Thoracic aorta endothelial cell (primary cell): ENCODE results near the gene OPN1MW3. TPM values are rescaled to one million over a fixed set of nuclear protein-coding genes. Genes with fewer than 3 reads are reported as not detected.

Experiments used
- total RNA-seq: library from RNA; depleted of rRNA; stranded (reverse); fragments of >200 nt; gene quantifications from 2 replicates; pipeline ENCODE4 v1.2.3, GENCODE V29; 2012

The OPN1MW3 gene
- not detected in 2 replicates for total RNA-seq

GRCh38 chrX:154257282-154257681 is at the start of gene OPN1MW3:
Gene OPN1MW3, plus strand, starts transcription at chrX:154257582. Its CDS starts 38 bp downstream, at chrX:154257620.

DNA sequence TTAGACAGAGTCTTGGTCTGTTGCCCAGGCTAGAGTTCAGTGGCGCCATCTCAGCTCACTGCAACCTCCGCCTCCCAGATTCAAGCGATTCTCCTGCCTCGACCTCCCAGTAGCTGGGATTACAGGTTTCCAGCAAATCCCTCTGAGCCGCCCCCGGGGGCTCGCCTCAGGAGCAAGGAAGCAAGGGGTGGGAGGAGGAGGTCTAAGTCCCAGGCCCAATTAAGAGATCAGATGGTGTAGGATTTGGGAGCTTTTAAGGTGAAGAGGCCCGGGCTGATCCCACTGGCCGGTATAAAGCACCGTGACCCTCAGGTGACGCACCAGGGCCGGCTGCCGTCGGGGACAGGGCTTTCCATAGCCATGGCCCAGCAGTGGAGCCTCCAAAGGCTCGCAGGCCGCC is 37.9 kb upstream of the OPN1MW3 start, which contains the start of gene OPN1MW2:
OPN1MW2 (plus strand) TSS at position 301 of the 400 bp plus-strand sequence; CDS start at position 361, 60 bp downstream.

GRCh38 chrX:154294791-154295574 is 37.6 kb downstream of the OPN1MW3 start, which contains the start of gene TEX28:
Gene TEX28, minus strand, starts transcription at chrX:154295124. Its CDS starts 3,007 bp downstream, at chrX:154292117.

DNA sequence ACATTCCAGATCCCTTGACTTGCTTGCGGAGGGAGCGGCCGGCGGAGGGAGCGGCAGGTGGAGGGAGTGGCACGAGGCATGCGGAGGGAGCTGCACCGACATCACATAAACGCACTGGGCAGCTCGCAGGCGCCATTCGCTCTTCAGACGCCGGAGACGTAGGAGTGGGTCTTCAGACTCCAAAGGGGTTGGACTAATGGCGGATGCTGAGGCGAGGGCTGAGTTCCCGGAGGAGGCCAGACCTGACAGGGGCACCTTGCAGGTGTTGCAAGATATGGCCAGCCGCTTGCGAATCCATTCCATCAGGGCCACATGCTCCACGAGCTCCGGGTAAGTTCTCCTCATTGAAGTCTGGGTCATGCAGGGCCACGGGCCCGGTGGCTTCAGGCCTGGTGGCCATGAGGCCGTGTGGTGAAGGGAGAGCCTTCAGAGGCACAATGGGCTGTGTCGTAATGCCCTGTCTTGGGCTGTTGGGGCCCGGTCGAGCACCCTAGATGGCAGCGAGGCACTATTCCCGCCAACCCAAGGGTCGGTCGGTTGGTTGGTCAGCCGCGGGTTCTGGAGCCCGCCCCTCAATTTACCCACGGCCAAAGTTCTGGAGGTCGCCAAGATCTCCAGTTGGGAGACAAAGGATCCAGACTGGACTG is 38.4 kb downstream of the OPN1MW3 start, which contains the start of gene TKTL1:
TKTL1 (plus strand) TSS at position 132 of the 647 bp plus-strand sequence; CDS start at position 197, 65 bp downstream.

Other genes with a start within 250 kb of the OPN1MW3 start
- gene IRAK1, start 237.7 kb upstream of the OPN1MW3 start, total RNA-seq, result 72.7 and 88.6 TPM in 2 replicates
- gene MECP2, start 159.9 kb upstream of the OPN1MW3 start, total RNA-seq, result 32.8 and 34.7 TPM in 2 replicates
- gene OPN1LW, start 113.3 kb upstream of the OPN1MW3 start, total RNA-seq, result not detected in 2 replicates
- gene OPN1MW, start 75.0 kb upstream of the OPN1MW3 start, total RNA-seq, result not detected in 2 replicates
- gene OPN1MW2, start 37.8 kb upstream of the OPN1MW3 start, total RNA-seq, result not detected in 2 replicates
- gene TEX28, start 37.5 kb downstream of the OPN1MW3 start, total RNA-seq, result not detected in 2 replicates
- under 0.01 TPM in 1 of 2 replicates, not detected in the other for gene TKTL1, start 38.2 kb downstream of the OPN1MW3 start, total RNA-seq
- gene FLNA, start 117.1 kb downstream of the OPN1MW3 start, total RNA-seq, result 1,397 and 1,424 TPM in 2 replicates
- 32.3 and 38.3 TPM in 2 replicates for gene EMD, start 121.7 kb downstream of the OPN1MW3 start, total RNA-seq
- gene RPL10, start 140.8 kb downstream of the OPN1MW3 start, total RNA-seq, result 2,059 and 2,767 TPM in 2 replicates
- gene DNASE1L1, start 151.7 kb downstream of the OPN1MW3 start, total RNA-seq, result 72.6 and 76.0 TPM in 2 replicates
- gene TAFAZZIN, start 154.0 kb downstream of the OPN1MW3 start, total RNA-seq, result 19.4 and 23.1 TPM in 2 replicates
- gene ATP6AP1, start 171.1 kb downstream of the OPN1MW3 start, total RNA-seq, result 65.6 and 70.3 TPM in 2 replicates
- gene GDI1, start 179.6 kb downstream of the OPN1MW3 start, total RNA-seq, result 76.2 and 88.4 TPM in 2 replicates
- 30.4 and 43.2 TPM in 2 replicates for gene FAM50A, start 186.6 kb downstream of the OPN1MW3 start, total RNA-seq
- 8.4 and 13.8 TPM in 2 replicates for gene PLXNA3, start 200.7 kb downstream of the OPN1MW3 start, total RNA-seq
- 8.5 and 12.9 TPM in 2 replicates for gene LAGE3, start 221.7 kb downstream of the OPN1MW3 start, total RNA-seq
- 32.4 and 32.8 TPM in 2 replicates for gene UBL4A, start 229.0 kb downstream of the OPN1MW3 start, total RNA-seq
- 17.3 and 18.7 TPM in 2 replicates for gene SLC10A3, start 233.0 kb downstream of the OPN1MW3 start, total RNA-seq